HepG2 (cell line): ENCODE data around the gene CGREF1. TPM values are rescaled to one million over a fixed set of nuclear protein-coding genes. Genes with fewer than 3 reads are reported as not detected.

Experiments used
- ATAC-seq: fragments of 200-7000 bp; cut with Tn5 transposase; 3 replicates; pipeline ENCODE4 v1.9.1; 2020; ENCODE audit warnings: mild to moderate bottlenecking, moderate library complexity
- BruUV-seq: library from RNA; stranded (reverse); fragments of 400-500 nt; replicated peaks from 2 replicates; lab custom pipeline; 2021; lab: Mats Ljungman, UMichigan
- CTCF ChIA-PET: fragments of 300-600 bp; formaldehyde crosslinking; extraction: SDS; loops from one replicate; lab custom pipeline; 2021; ENCODE audit warnings: low total read pairs, inconsistent platforms, low intra/inter-chr PET ratio; lab: Yijun Ruan, JAX
- POLR2A ChIA-PET: fragments of 350-600 bp; sonication (Branson Sonifier 250); formaldehyde crosslinking; loops from one replicate; lab custom pipeline; 2020; ENCODE audit warnings: antibody characterized with exemption, inconsistent platforms; lab: Yijun Ruan, JAX
- DNase-seq: peaks from one replicate; pipeline ENCODE4 v3.0.0-alpha.2; 2015; ENCODE audit warnings: low spot score
- FAIRE-seq: peaks from 3 replicates; lab custom pipeline; 2011; peaks lifted over from hg19 to GRCh38; lab: Jason Lieb, UNC
- H2AFZ ChIP-seq: one replicate; pipeline ENCODE4 v1.6.1; 2011; ENCODE audit warnings: low read length, inconsistent platforms
- H3K27ac ChIP-seq: fragments of 300-600 bp; 3 replicates; pipeline ENCODE4 v1.8.0; 2011; ENCODE audit warnings: mixed run types, mild to moderate bottlenecking, mixed read lengths, low read length, inconsistent platforms; ENCODE audit not compliant: insufficient read depth; ENCODE audit errors: extremely low read length
- H3K27me3 ChIP-seq, 2 experiments: fragments of 200-600 bp in 1 of 2; 2 replicates in 1 of 2; 3 replicates in 1 of 2; pipeline versions ENCODE4 v1.6.0 to v1.8.0; 2011; ENCODE audit warnings: low read length in 2 of 2, mild to moderate bottlenecking in 2 of 2, moderate library complexity in 2 of 2, inconsistent platforms in 1 of 2; ENCODE audit not compliant: insufficient read depth in 2 of 2, control insufficient read depth in 1 of 2
- H3K36me3 ChIP-seq, 2 experiments: fragments of 200-600 bp in 1 of 2; replicated peaks in 1 of 2; 2 replicates in 1 of 2; 3 replicates in 1 of 2; pipeline versions ENCODE4 v1.5.1 to v1.8.0; 2011; ENCODE audit warnings: low read length in 2 of 2, inconsistent platforms in 1 of 2; ENCODE audit not compliant: insufficient read depth in 2 of 2, control insufficient read depth in 1 of 2
- H3K4me1 ChIP-seq: 2 replicates; pipeline ENCODE4 v1.5.1; 2012; ENCODE audit warnings: low read length, inconsistent platforms; ENCODE audit not compliant: insufficient read depth
- H3K4me2 ChIP-seq: 2 replicates; pipeline ENCODE4 v1.6.0; 2011; ENCODE audit warnings: low read depth, low read length, inconsistent platforms
- H3K4me3 ChIP-seq, 3 experiments: fragments of 200-600 bp in 1 of 3; sonication (generic), shearing (Covaris generic) in 1 of 3; replicated peaks in 1 of 3; 2 replicates each; pipeline ENCODE4 v1.5.1; 2011 to 2016; ENCODE audit warnings: low read length in 3 of 3, inconsistent platforms in 2 of 3, low read depth in 2 of 3, mild to moderate bottlenecking in 2 of 3, control low read depth in 1 of 3, mixed read lengths in 1 of 3; ENCODE audit not compliant: insufficient read depth in 1 of 3
- H3K79me2 ChIP-seq: one replicate; pipeline ENCODE4 v1.6.1; 2011; ENCODE audit warnings: low read length, inconsistent platforms; ENCODE audit not compliant: insufficient read depth
- H3K9ac ChIP-seq: 2 replicates; pipeline ENCODE4 v1.6.0; 2011; ENCODE audit warnings: mild to moderate bottlenecking, low read depth, low read length, inconsistent platforms; ENCODE audit not compliant: insufficient read depth
- H3K9me3 ChIP-seq: 2 replicates; pipeline ENCODE4 v1.5.1; 2012; ENCODE audit warnings: mild to moderate bottlenecking, low read length
- H4K20me1 ChIP-seq: 2 replicates; pipeline ENCODE4 v1.6.0; 2011; ENCODE audit warnings: inconsistent platforms, mild to moderate bottlenecking, low read length, moderate library complexity; ENCODE audit not compliant: insufficient read depth
- AGO2 ChIP-seq: fragments of 200-400 bp; formaldehyde crosslinking; optimal IDR thresholded peaks from 2 replicates; pipeline ENCODE3; 2017; ENCODE audit warnings: mild to moderate bottlenecking, low read depth, low read length, moderate library complexity
- CENPT ChIP-seq: sonication (generic); formaldehyde crosslinking; IDR thresholded peaks from 2 replicates; pipeline ENCODE4 v1.8.0; 2022; ENCODE audit warnings: low read depth, mild to moderate bottlenecking, moderate library complexity, missing genetic modification reagents
- ELF3 ChIP-seq: IDR thresholded peaks from 2 replicates; pipeline ENCODE4 v1.6.1; 2016; ENCODE audit warnings: missing genetic modification reagents, missing compliant biosample characterization
- HNRNPLL ChIP-seq: fragments of 200-400 bp; formaldehyde crosslinking; IDR thresholded peaks from 2 replicates; pipeline ENCODE4 v1.6.1; 2017; ENCODE audit warnings: mild to moderate bottlenecking, low read depth, low read length; ENCODE audit not compliant: poor library complexity, severe bottlenecking
- IRF2 ChIP-seq: IDR thresholded peaks from 2 replicates; pipeline ENCODE4 v1.6.1; 2018; ENCODE audit warnings: missing genetic modification reagents, missing compliant biosample characterization
- KLF6 ChIP-seq: IDR thresholded peaks from 2 replicates; pipeline ENCODE4 v1.8.0; 2016; ENCODE audit warnings: missing biosample characterization, missing genetic modification reagents
- MTF2 ChIP-seq: sonication (generic); formaldehyde crosslinking; IDR thresholded peaks from 2 replicates; pipeline ENCODE4 v1.5.0; 2020; ENCODE audit warnings: missing genetic modification reagents, borderline replicate concordance
- POLR2A ChIP-seq, 2 experiments: IDR thresholded peaks; 2 replicates each; pipeline ENCODE4 v1.6.1; 2011; ENCODE audit warnings: low read depth in 2 of 2, low read length in 2 of 2, mild to moderate bottlenecking in 1 of 2, moderate library complexity in 1 of 2; ENCODE audit not compliant: insufficient read depth in 1 of 2
- POLR2AphosphoS5 ChIP-seq: IDR thresholded peaks from 2 replicates; pipeline ENCODE4 v1.6.1; 2012; ENCODE audit warnings: low read depth, low read length
- RELA ChIP-seq: sonication (generic); formaldehyde crosslinking; IDR thresholded peaks from 2 replicates; pipeline ENCODE4 v1.4.0; 2020; ENCODE audit warnings: missing genetic modification reagents
- TP53 ChIP-seq: sonication (generic); formaldehyde crosslinking; conservative IDR thresholded peaks from 2 replicates; pipeline ENCODE4 v1.4.0; 2020; ENCODE audit warnings: missing genetic modification reagents
- ZBTB38 ChIP-seq: sonication (generic); formaldehyde crosslinking; IDR thresholded peaks from 2 replicates; pipeline ENCODE4 v1.5.1; 2020; ENCODE audit warnings: mild to moderate bottlenecking, missing genetic modification reagents
- ZBTB8A ChIP-seq: sonication (generic); formaldehyde crosslinking; IDR thresholded peaks from 2 replicates; pipeline ENCODE4 v1.4.0; 2020; ENCODE audit warnings: mild to moderate bottlenecking, low read depth, missing genetic modification reagents, borderline replicate concordance
- ZIK1 ChIP-seq: sonication (generic); formaldehyde crosslinking; IDR thresholded peaks from 2 replicates; pipeline ENCODE4 v1.5.0; 2020; ENCODE audit warnings: mild to moderate bottlenecking, low read depth, missing genetic modification reagents, borderline replicate concordance
- ZNF772 ChIP-seq: sonication (generic); formaldehyde crosslinking; IDR thresholded peaks from 2 replicates; pipeline ENCODE4 v1.5.0; 2020; ENCODE audit warnings: mild to moderate bottlenecking, missing genetic modification reagents
- ZSCAN31 ChIP-seq: sonication (generic); formaldehyde crosslinking; IDR thresholded peaks from 2 replicates; pipeline ENCODE4 v1.5.0; 2020; ENCODE audit warnings: low read depth, mild to moderate bottlenecking, missing genetic modification reagents
- WGBS: methylation state at CpG from one replicate; pipeline ENCODE4 v1.1.6; 2017; ENCODE audit warnings: low lambda C conversion rate; 5-methylcytosine and 5-hydroxymethylcytosine counted together
- in situ Hi-C: cut with HindIII; loops from 2 replicates; pipeline ENCODE4 v1.10.0; 2017; ENCODE audit warnings: low pct_unique_long_range_greater_than_20kb; ENCODE audit not compliant: extremely low pct_ligation_motif_present
- intact Hi-C: fragments of 100-400 bp; cut with micrococcal nuclease; formaldehyde crosslinking; loops from one replicate; pipeline ENCODE4 v1.10.0; 2022; ENCODE audit not compliant: unreplicated experiment
- polyA plus RNA-seq, 8 experiments: library from polyadenylated mRNA; depleted of rRNA in 3 of 8; stranded (reverse) in 7 of 8; unstranded in 1 of 8; fragments of >200 nt; fragmentation: Illumina TruSeq in 4 of 8; extraction: Trizol in 4 of 8; gene quantifications; 2 replicates each; pipeline versions ENCODE4 v1.2.1 to v1.2.3, GENCODE V29; 2011 to 2016; ENCODE audit warnings: low read depth in 4 of 8, missing spikeins in 1 of 8, mixed read lengths in 1 of 8; ENCODE audit not compliant: insufficient read depth in 1 of 8
- total RNA-seq, 5 experiments: library from RNA; depleted of rRNA; stranded (reverse); fragments of >200 nt; fragmentation: Illumina TruSeq; extraction: Trizol; gene quantifications; 2 replicates each; pipeline ENCODE4 v1.2.3, GENCODE V29; 2016; ENCODE audit warnings: low read depth in 1 of 5
- TF ChIP-seq, protein P1 (sequence below): sonication (generic); formaldehyde crosslinking; IDR thresholded peaks from 2 replicates; pipeline ENCODE4 v1.4.0; 2020; ENCODE audit warnings: missing genetic modification reagents
- TF ChIP-seq, protein P2 (sequence below): sonication (generic); formaldehyde crosslinking; IDR thresholded peaks from 2 replicates; pipeline ENCODE4 v1.5.1; 2020; ENCODE audit warnings: mild to moderate bottlenecking, missing genetic modification reagents, moderate library complexity

CGREF1 gene
- total and polyA plus RNA-seq, 2 of the 13 experiments (the other 11 are each of a cell fraction or from before 2014, with no cell fraction given) = 13.9 to 23.4 TPM

DNA sequence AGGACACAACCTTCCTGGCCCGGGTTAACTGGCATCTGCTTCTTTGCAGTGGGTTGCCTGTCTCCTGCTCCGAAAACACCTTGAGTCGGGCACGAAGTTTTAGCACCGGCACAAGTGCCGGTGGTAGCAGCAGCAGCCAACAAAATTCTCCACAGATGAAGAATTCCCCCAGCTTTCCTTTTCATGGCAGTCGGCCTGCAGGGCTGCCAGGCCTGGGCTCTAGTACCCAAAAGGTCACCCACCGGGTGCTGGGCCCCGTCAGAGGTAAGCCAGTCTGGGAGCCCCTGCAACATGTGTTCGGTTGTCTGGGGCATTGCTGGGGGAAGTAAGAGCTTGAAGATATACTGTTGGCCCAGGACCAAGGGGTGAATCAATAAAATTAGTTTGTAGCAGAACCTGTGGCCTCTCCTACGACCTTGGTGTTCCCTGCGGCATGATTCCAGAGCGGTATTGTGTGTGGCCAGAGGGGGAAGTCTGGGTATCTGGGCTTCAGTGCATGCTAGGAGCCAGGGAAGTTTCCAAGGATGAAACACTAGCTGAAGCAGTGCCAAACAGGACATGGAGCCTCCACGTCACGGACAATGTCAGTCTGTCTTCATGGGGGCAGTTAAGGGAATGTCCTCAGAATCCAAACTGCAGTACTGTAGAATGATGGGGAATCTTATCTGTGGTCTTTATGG, 59.6 kb downstream of the CGREF1 start:
- H3K79me2 ChIP-seq = no peaks in the 10 kb centered on the region
- POLR2A ChIA-PET = interaction anchor here (1.1 to 11.6 kb wide), 9 partner anchors 8 to 35 kb away, joined by 3 to 100 read pairs (median 7); partner anchors contain the start of genes AGBL5, EMILIN1 and OST4
- H3K4me1 ChIP-seq = no peaks in the 10 kb centered on the region
- ATAC-seq (peak; percentile 41), FAIRE-seq (no peak), DNase-seq (no peak)
- no peak overlapping the region for H3K27ac ChIP-seq
- CTCF ChIA-PET = no interaction called here
- BruUV-seq = no TSS peak
- TF ChIP-seq ZIK1 (CRISPR knock-in tag) = no peak
- no peak for TF ChIP-seq TP53 (CRISPR knock-in tag)
- TF ChIP-seq AGO2 = peak; percentile 67
- TF ChIP-seq IRF2 (CRISPR knock-in tag) = no peak
- no peak for TF ChIP-seq MTF2 (CRISPR knock-in tag)
- TF ChIP-seq RELA (CRISPR knock-in tag) = no peak
- TF ChIP-seq ZSCAN31 (CRISPR knock-in tag) = no peak
- TF ChIP-seq KLF6 (CRISPR knock-in tag) = no peak
- TF ChIP-seq ZBTB38 (CRISPR knock-in tag) = 0 out of 2 replicates have a peak, but pooled peaks have one; percentile 45
- no peak for TF ChIP-seq ELF3 (CRISPR knock-in tag)
- TF ChIP-seq, protein P1, sequence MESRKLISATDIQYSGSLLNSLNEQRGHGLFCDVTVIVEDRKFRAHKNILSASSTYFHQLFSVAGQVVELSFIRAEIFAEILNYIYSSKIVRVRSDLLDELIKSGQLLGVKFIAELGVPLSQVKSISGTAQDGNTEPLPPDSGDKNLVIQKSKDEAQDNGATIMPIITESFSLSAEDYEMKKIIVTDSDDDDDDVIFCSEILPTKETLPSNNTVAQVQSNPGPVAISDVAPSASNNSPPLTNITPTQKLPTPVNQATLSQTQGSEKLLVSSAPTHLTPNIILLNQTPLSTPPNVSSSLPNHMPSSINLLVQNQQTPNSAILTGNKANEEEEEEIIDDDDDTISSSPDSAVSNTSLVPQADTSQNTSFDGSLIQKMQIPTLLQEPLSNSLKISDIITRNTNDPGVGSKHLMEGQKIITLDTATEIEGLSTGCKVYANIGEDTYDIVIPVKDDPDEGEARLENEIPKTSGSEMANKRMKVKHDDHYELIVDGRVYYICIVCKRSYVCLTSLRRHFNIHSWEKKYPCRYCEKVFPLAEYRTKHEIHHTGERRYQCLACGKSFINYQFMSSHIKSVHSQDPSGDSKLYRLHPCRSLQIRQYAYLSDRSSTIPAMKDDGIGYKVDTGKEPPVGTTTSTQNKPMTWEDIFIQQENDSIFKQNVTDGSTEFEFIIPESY (CRISPR knock-in tag) = peak; percentile 66; the same call in 1 of the 2 replicates
- TF ChIP-seq CENPT = no peak
- peak in 1 of 2 experiments; percentile 18; a peak in 2 of 4 replicates for TF ChIP-seq POLR2A (IDR thresholded peaks at IDR 0.05; ENCODE audit: insufficient read depth in 1 of 2, low read depth in 2 of 2, low read length in 2 of 2)
- TF ChIP-seq POLR2AphosphoS5 = peak; percentile 18; the same call in 1 of the 2 replicates
- TF ChIP-seq, protein P2, sequence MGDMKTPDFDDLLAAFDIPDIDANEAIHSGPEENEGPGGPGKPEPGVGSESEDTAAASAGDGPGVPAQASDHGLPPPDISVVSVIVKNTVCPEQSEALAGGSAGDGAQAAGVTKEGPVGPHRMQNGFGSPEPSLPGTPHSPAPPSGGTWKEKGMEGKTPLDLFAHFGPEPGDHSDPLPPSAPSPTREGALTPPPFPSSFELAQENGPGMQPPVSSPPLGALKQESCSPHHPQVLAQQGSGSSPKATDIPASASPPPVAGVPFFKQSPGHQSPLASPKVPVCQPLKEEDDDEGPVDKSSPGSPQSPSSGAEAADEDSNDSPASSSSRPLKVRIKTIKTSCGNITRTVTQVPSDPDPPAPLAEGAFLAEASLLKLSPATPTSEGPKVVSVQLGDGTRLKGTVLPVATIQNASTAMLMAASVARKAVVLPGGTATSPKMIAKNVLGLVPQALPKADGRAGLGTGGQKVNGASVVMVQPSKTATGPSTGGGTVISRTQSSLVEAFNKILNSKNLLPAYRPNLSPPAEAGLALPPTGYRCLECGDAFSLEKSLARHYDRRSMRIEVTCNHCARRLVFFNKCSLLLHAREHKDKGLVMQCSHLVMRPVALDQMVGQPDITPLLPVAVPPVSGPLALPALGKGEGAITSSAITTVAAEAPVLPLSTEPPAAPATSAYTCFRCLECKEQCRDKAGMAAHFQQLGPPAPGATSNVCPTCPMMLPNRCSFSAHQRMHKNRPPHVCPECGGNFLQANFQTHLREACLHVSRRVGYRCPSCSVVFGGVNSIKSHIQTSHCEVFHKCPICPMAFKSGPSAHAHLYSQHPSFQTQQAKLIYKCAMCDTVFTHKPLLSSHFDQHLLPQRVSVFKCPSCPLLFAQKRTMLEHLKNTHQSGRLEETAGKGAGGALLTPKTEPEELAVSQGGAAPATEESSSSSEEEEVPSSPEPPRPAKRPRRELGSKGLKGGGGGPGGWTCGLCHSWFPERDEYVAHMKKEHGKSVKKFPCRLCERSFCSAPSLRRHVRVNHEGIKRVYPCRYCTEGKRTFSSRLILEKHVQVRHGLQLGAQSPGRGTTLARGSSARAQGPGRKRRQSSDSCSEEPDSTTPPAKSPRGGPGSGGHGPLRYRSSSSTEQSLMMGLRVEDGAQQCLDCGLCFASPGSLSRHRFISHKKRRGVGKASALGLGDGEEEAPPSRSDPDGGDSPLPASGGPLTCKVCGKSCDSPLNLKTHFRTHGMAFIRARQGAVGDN (CRISPR knock-in tag) = 0 out of 2 replicates have a peak, but pooled peaks have one; percentile 21
- no peak for TF ChIP-seq HNRNPLL
- TF ChIP-seq ZNF772 (CRISPR knock-in tag) = no peak
- TF ChIP-seq ZBTB8A (CRISPR knock-in tag) = no peak
- WGBS = 89% methylated on average over 15 of the region's 15 CpGs
- no peak overlapping the region for H3K4me3 ChIP-seq
- in situ Hi-C loops = no loop called here
- intact Hi-C loops = no loop called here
- H4K20me1 ChIP-seq = peaks cover 2% of the 10 kb centered on the region; the same call in 1 of the 2 replicates
- H3K9ac ChIP-seq = no peak overlapping the region
- H3K27me3 ChIP-seq = no peaks in the 10 kb centered on the region
- H2AFZ ChIP-seq = no peak overlapping the region
- H3K9me3 ChIP-seq = no peaks in the 10 kb centered on the region
- H3K36me3 ChIP-seq = peaks cover 15 to 49% of the 10 kb centered on the region in 2 experiments
- H3K4me2 ChIP-seq = no peak overlapping the region
